BLaER1 (cell line): ENCODE data around the gene ATG7.

Experiments
- H3K27ac ChIP-seq: shearing (Covaris generic); formaldehyde crosslinking; 2 replicates; pipeline ENCODE4 v1.8.1; 2022
- H3K27me3 ChIP-seq: shearing (Covaris generic); formaldehyde crosslinking; 2 replicates; pipeline ENCODE4 v1.8.1; 2022
- H3K36me3 ChIP-seq: shearing (Covaris generic); formaldehyde crosslinking; 2 replicates; pipeline ENCODE4 v1.8.1; 2022
- H3K4me1 ChIP-seq: shearing (Covaris generic); formaldehyde crosslinking; 2 replicates; pipeline ENCODE4 v1.8.1; 2022
- H3K4me2 ChIP-seq: shearing (Covaris generic); formaldehyde crosslinking; 2 replicates; pipeline ENCODE4 v1.8.1; 2022
- H3K4me3 ChIP-seq: shearing (Covaris generic); formaldehyde crosslinking; 2 replicates; pipeline ENCODE4 v1.8.1; 2022
- H3K9ac ChIP-seq: shearing (Covaris generic); formaldehyde crosslinking; 2 replicates; pipeline ENCODE4 v1.8.1; 2022
- H3K9me3 ChIP-seq: shearing (Covaris generic); formaldehyde crosslinking; 2 replicates; pipeline ENCODE4 v1.8.1; 2022
- H4K20me1 ChIP-seq: shearing (Covaris generic); formaldehyde crosslinking; 2 replicates; pipeline ENCODE4 v1.8.1; 2022
- Cebpa-rat ChIP-seq: shearing (Covaris generic); IDR thresholded peaks from 2 replicates; pipeline ENCODE4 v1.8.1; 2022

ATG7 gene

DNA sequence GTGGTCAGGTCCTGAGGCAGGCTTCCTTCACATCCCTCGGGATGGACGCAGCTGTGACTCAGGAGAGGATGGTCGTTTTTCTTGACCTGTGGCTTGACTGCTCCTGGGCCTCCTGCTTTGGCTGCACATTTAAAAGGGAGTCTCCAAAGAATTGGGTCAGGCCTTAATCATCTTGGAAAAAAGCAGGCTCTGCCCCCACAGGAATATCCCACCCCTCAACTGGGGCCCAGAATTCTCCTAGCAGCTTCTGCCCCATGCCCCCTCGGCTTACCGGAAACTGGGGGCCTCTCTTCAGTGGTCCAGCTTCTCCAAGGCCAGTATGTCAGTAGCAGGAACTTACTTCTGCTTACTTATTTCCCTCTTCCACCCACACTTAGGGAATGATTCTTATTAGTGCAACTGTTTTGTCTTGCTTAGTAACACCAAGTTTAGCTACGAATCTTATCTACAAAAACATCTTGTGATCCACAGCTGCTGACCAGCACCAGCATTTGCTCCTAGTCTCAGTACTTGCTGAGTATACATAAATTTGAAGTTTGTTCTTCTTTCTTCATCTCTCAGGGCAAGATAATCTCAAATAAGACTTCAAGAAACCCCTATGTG, 35.7 kb downstream of the ATG7 start:
- Histone ChIP-seq H3K36me3 (peaks cover 90% of the 10 kb centered on the region), H3K27ac (no peak overlapping the region), H3K4me1 (peaks cover 24% of the 10 kb centered on the region), H3K9me3 (no peaks in the 10 kb centered on the region), H3K4me2 (no peak overlapping the region), H3K4me3 (no peak overlapping the region), H3K9ac (no peak overlapping the region), H4K20me1 (no peaks in the 10 kb centered on the region), H3K27me3 (no peaks in the 10 kb centered on the region)
- no peak for TF ChIP-seq Cebpa-rat

DNA sequence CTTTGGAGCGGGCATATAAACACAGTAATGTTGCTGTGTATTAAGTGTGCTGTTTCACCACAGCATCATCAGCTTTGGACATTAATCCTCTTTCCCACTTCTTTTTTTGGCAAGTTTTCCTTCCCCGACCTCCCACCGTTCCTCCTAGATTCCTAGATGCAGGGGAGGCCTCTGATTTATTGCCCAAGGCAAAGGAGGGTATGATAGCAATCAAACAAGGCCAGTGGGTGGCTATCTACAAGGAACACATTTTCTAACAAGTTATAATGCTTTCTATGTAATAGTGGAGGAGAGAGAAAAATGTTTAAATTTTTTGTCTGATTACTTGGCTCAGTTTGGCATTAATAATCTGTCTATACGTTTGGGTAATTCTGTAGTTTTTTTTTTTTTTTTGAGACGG, 38.1 kb downstream of the ATG7 start:
- peaks cover 16% of the 10 kb centered on the region for H3K4me1 ChIP-seq
- TF ChIP-seq Cebpa-rat: no peak
- H3K36me3 ChIP-seq: peaks cover 93% of the 10 kb centered on the region
- H3K4me3 ChIP-seq: no peak overlapping the region
- no peaks in the 10 kb centered on the region for H3K27me3 ChIP-seq
- H3K4me2 ChIP-seq: no peak overlapping the region
- no peak overlapping the region for H3K27ac ChIP-seq
- no peaks in the 10 kb centered on the region for H3K9me3 ChIP-seq
- H4K20me1 ChIP-seq: no peaks in the 10 kb centered on the region
- H3K9ac ChIP-seq: no peak overlapping the region

DNA sequence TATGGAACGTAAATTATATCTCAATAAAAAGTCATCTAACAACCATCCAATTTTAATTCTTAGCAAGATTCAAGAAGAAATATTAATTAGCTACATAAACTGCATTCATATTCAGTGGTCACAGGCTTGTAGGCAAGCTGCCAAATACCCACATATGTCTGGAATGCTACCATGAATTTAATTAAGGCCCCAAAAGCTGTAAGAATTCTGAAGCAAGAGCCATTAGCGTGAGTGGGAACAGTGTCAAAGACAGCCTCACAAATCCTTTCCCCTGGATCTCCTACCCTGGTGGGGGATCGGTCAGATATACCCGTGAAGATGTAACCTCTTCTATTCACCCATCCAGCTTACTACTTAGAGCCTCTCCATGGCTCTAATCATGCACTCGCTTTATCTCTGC, 40.0 kb downstream of the ATG7 start:
- Histone ChIP-seq H3K27me3 (no peaks in the 10 kb centered on the region), H3K27ac (no peak overlapping the region), H3K36me3 (peaks cover 96% of the 10 kb centered on the region)

DNA sequence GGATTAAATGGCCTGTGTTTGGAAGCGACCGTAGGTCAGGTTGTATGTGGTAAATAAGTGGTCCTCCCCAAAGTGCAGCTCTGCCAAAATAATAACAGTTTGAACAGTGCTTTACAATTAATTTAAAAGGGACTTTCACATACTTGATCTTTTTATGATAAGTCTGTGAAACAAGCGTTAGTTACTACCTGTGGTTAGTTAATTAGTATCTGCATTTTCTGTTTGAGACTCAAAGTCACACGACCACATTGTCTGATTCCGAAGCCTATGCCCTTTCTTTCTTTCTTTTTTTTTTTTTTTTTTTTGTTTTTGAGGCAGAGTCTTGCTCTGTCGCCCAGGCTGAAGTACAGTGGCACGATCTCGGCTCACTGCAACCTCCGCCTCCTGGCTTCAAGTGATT, 45.1 kb downstream of the ATG7 start:
- H3K27ac ChIP-seq: no peak overlapping the region
- no peaks in the 10 kb centered on the region for H4K20me1 ChIP-seq
- H3K4me3 ChIP-seq: no peak overlapping the region
- H3K4me1 ChIP-seq: no peaks in the 10 kb centered on the region
- no peak for TF ChIP-seq Cebpa-rat
- no peaks in the 10 kb centered on the region for H3K27me3 ChIP-seq
- H3K9me3 ChIP-seq: no peaks in the 10 kb centered on the region
- H3K4me2 ChIP-seq: no peak overlapping the region
- H3K9ac ChIP-seq: no peak overlapping the region
- H3K36me3 ChIP-seq: peaks cover 97% of the 10 kb centered on the region

More for the DNA sequence above, 40.0 kb downstream of the ATG7 start:
- Histone ChIP-seq H3K9me3 (no peaks in the 10 kb centered on the region), H3K4me1 (peaks cover under 1% of the 10 kb centered on the region; the same call in 1 of the 2 replicates), H3K9ac (no peak overlapping the region), H3K4me3 (no peak overlapping the region), H3K4me2 (no peak overlapping the region), H4K20me1 (no peaks in the 10 kb centered on the region)
- TF ChIP-seq Cebpa-rat: no peak

DNA sequence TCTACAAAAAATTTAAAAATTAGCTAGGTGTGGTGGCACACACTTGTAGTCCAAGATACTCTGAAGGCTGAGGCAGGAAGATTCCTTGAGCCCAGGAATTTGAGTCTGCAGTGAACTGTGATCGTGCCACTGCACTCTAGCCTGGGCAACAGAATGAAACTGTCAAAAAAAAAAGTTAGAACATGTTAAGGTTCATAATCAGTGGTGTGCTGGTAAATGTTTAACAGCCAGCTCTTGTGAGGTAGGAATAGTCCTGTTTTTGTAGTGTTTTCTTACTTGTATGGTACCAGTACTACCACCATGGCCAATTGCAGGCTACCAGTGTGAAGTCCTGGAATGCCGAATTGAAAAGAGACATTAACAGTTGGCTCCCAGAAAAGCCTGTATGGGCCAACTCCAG, 50.7 kb downstream of the ATG7 start:
- H4K20me1 ChIP-seq: no peaks in the 10 kb centered on the region
- H3K4me1 ChIP-seq: no peaks in the 10 kb centered on the region
- H3K36me3 ChIP-seq: peaks cover 78% of the 10 kb centered on the region
- no peaks in the 10 kb centered on the region for H3K9me3 ChIP-seq
- no peak for TF ChIP-seq Cebpa-rat
- H3K4me2 ChIP-seq: no peak overlapping the region
- H3K9ac ChIP-seq: no peak overlapping the region
- no peak overlapping the region for H3K4me3 ChIP-seq
- H3K27me3 ChIP-seq: no peaks in the 10 kb centered on the region
- no peak overlapping the region for H3K27ac ChIP-seq

DNA sequence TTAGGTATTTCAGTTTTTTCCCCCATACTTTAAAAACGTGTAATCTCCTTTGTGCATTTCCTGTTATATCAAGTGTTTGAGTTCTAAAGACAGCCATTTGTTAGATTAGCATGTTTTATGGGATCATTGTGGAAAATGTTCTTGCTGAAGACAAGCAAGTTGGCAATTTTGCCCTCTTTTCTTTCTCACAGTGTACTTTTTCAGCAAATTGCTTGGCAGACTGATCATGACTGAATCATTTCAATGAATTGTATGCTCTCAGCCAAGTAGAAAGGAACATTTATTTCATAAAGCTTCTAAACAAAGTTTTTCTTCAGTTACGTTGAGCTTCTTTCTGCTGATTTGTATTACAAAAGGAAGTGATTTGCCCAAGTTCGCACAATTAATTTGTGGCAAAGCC, 51.6 kb downstream of the ATG7 start:
- H4K20me1 ChIP-seq: no peaks in the 10 kb centered on the region
- no peaks in the 10 kb centered on the region for H3K9me3 ChIP-seq
- H3K4me2 ChIP-seq: no peak overlapping the region
- no peak overlapping the region for H3K9ac ChIP-seq
- no peak for TF ChIP-seq Cebpa-rat
- no peaks in the 10 kb centered on the region for H3K4me1 ChIP-seq
- H3K36me3 ChIP-seq: peaks cover 71% of the 10 kb centered on the region
- no peak overlapping the region for H3K27ac ChIP-seq
- no peaks in the 10 kb centered on the region for H3K27me3 ChIP-seq
- no peak overlapping the region for H3K4me3 ChIP-seq

DNA sequence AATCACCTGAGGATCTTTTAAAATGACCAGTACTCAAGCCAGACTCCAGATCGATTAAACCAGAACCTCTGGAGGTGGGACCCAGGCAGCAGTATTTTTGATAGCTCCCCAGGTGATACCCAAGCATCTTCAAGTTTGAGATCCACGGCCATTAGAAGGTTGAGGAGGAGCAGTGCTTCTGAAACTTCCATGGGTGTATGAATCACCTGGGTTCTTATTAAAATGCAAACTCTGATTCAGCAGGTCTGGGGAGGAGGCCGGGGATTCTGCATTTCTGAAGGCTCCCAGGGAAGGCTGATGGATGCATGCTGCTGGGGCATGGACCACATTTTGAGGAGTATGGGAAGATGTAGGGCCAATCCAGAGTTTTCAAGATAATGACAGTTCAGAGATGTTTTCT, 55.4 kb downstream of the ATG7 start:
- H3K9me3 ChIP-seq: no peaks in the 10 kb centered on the region
- TF ChIP-seq Cebpa-rat: no peak

DNA sequence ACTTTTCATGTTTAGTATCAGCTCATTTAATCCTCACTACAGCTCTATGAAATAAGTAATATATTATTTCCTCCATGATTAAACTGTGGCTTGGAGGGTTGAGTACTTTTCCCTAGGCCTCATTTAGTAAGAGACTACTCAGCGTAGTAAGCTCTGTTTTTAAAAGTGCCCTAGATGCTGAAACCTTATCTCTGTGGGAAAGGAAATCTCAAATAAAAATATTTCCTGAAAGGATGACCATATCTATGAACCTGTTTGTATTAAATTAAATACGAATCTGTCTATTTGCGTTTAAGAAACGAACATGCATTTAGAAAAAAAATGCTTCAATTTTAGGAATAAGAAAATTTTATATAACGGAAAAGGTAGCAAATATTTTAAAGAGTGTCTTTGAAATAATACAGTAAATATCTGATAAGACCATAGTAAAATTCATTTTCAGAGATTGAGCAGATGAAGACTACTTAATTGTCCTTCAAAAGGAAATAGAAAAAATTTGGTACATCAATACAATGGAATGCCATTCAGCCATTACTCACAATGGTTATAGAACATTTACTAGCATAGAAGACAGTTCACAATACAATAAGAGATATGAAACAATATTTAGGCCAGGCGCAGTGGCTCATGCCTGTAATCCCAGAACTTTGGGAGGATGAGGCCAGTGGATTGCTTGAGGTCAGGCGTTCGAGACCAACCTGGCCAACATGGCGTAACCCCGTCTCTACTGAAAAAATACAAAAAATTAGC, 56.2 kb downstream of the ATG7 start:
- H3K27me3 ChIP-seq: no peaks in the 10 kb centered on the region
- no peak overlapping the region for H3K9ac ChIP-seq
- H3K4me2 ChIP-seq: no peak overlapping the region
- no peak overlapping the region for H3K4me3 ChIP-seq
- H3K36me3 ChIP-seq: peaks cover 43% of the 10 kb centered on the region
- no peaks in the 10 kb centered on the region for H4K20me1 ChIP-seq
- H3K27ac ChIP-seq: no peak overlapping the region
- no peaks in the 10 kb centered on the region for H3K9me3 ChIP-seq
- TF ChIP-seq Cebpa-rat: no peak
- H3K4me1 ChIP-seq: no peaks in the 10 kb centered on the region

More for the DNA sequence above, 55.4 kb downstream of the ATG7 start:
- H4K20me1 ChIP-seq: no peaks in the 10 kb centered on the region
- H3K9ac ChIP-seq: no peak overlapping the region
- H3K27me3 ChIP-seq: no peaks in the 10 kb centered on the region
- no peaks in the 10 kb centered on the region for H3K4me1 ChIP-seq
- peaks cover 45% of the 10 kb centered on the region for H3K36me3 ChIP-seq
- H3K27ac ChIP-seq: no peak overlapping the region
- no peak overlapping the region for H3K4me3 ChIP-seq
- no peak overlapping the region for H3K4me2 ChIP-seq

DNA sequence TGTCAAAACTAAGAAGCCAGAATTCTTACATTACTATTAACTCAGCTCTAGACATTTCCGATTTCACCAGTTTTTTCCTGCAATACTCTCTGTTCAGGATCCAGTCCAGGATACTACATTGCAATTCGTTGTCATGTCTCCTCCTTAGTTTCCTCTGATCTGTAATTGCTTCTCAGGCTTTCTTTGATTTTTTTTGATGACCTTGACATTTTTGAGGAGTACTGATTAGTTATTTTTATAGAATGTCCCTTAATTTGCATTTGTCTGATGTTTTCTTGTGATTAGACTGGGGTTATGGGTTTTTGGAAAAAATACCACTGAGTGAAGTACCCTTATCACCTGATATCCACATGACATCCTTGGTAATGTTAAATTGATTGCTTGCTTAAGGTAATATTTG, 57.6 kb downstream of the ATG7 start:
- H4K20me1 ChIP-seq: no peaks in the 10 kb centered on the region
- no peaks in the 10 kb centered on the region for H3K27me3 ChIP-seq
- no peak overlapping the region for H3K4me3 ChIP-seq
- TF ChIP-seq Cebpa-rat: no peak
- H3K9ac ChIP-seq: no peak overlapping the region
- H3K9me3 ChIP-seq: no peaks in the 10 kb centered on the region
- H3K4me1 ChIP-seq: no peaks in the 10 kb centered on the region
- H3K36me3 ChIP-seq: peaks cover 39% of the 10 kb centered on the region
- H3K27ac ChIP-seq: no peak overlapping the region
- no peak overlapping the region for H3K4me2 ChIP-seq

DNA sequence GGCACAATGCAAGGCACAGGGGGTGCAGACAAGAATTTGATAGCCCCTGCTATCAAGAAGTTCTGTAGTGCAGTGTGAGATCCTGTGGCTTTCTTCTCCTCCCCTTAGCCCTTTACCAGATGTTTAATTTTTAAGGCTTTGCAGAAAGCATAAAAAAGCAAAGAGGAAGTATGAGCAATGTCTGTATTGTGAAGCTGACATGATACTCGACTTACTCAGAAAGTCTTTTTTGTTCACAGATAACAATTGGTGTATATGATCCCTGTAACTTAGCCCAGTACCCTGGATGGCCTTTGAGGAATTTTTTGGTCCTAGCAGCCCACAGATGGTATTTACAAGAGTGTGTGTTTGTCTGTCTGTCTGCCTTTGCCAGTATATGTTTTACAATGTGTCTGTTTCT, 58.9 kb downstream of the ATG7 start:
- H3K9me3 ChIP-seq: no peaks in the 10 kb centered on the region
- H3K9ac ChIP-seq: no peak overlapping the region
- no peaks in the 10 kb centered on the region for H4K20me1 ChIP-seq
- H3K4me1 ChIP-seq: no peaks in the 10 kb centered on the region
- no peak overlapping the region for H3K27ac ChIP-seq
- H3K4me3 ChIP-seq: no peak overlapping the region
- H3K4me2 ChIP-seq: no peak overlapping the region
- no peak for TF ChIP-seq Cebpa-rat
- peaks cover 33% of the 10 kb centered on the region for H3K36me3 ChIP-seq
- no peaks in the 10 kb centered on the region for H3K27me3 ChIP-seq
